OCI-LY1 (cell line): Measurements from ENCODE around the gene TCERG1L.

Experiments
- H2AFZ ChIP-seq: fragments of 200-600 bp; sonication (generic), shearing (Covaris generic); 2 replicates; pipeline ENCODE4 v1.6.0; 2014; ENCODE audit warnings: antibody characterized with exemption, mild to moderate bottlenecking, low read length
- H3F3A ChIP-seq: fragments of 200-600 bp; sonication (generic), shearing (Covaris generic); 2 replicates; pipeline ENCODE4 v1.6.0; 2014; ENCODE audit warnings: mild to moderate bottlenecking, antibody characterized with exemption, low read length, moderate library complexity; ENCODE audit not compliant: insufficient read depth
- H3K27ac ChIP-seq: fragments of 200-600 bp; sonication (generic); 2 replicates; pipeline ENCODE4 v1.5.1; 2014; ENCODE audit warnings: low read length, mixed run types, mild to moderate bottlenecking, low read depth; ENCODE audit not compliant: poor library complexity, severe bottlenecking
- H3K27me3 ChIP-seq: fragments of 200-600 bp; sonication (generic); 2 replicates; pipeline ENCODE4 v1.6.0; 2014; ENCODE audit warnings: antibody characterized with exemption, mild to moderate bottlenecking, low read length, moderate library complexity; ENCODE audit not compliant: insufficient read depth
- H3K36me3 ChIP-seq: fragments of 200-600 bp; sonication (generic); 2 replicates; pipeline ENCODE4 v1.6.1; 2014; ENCODE audit warnings: mild to moderate bottlenecking, antibody characterized with exemption, low read length, moderate library complexity, mixed read lengths; ENCODE audit not compliant: insufficient read depth
- H3K4me1 ChIP-seq: fragments of 200-600 bp; sonication (generic); 2 replicates; pipeline ENCODE4 v1.5.1; 2014; ENCODE audit warnings: mild to moderate bottlenecking, low read length, moderate library complexity; ENCODE audit not compliant: insufficient read depth, severe bottlenecking
- H3K4me2 ChIP-seq: fragments of 200-600 bp; sonication (generic), shearing (Covaris generic); 2 replicates; pipeline ENCODE4 v1.6.1; 2014; ENCODE audit warnings: low read length
- H3K4me3 ChIP-seq: fragments of 200-600 bp; sonication (generic); 2 replicates; pipeline ENCODE4 v1.5.1; 2014; ENCODE audit warnings: low read length, low read depth, mild to moderate bottlenecking, mixed read lengths; ENCODE audit not compliant: poor library complexity, severe bottlenecking
- H3K79me2 ChIP-seq: fragments of 200-600 bp; shearing (Covaris generic); 2 replicates; pipeline ENCODE4 v1.6.1; 2016; ENCODE audit warnings: mixed run types, low read length, mixed read lengths; ENCODE audit not compliant: insufficient read depth
- H3K9ac ChIP-seq: fragments of 200-600 bp; sonication (generic), shearing (Covaris generic); 2 replicates; pipeline ENCODE4 v1.6.1; 2014; ENCODE audit warnings: mild to moderate bottlenecking, low read length, mixed read lengths
- H3K9me2 ChIP-seq: fragments of 200-600 bp; sonication (generic), shearing (Covaris generic); 2 replicates; pipeline ENCODE4 v1.6.1; 2014; ENCODE audit warnings: low read depth, mild to moderate bottlenecking, low read length, mixed read lengths
- H3K9me3 ChIP-seq: fragments of 200-600 bp; shearing (Covaris generic); 2 replicates; pipeline ENCODE4 v1.6.1; 2014; ENCODE audit warnings: low read length, mixed read lengths
- H4K20me1 ChIP-seq: fragments of 200-600 bp; sonication (generic), shearing (Covaris generic); 2 replicates; pipeline ENCODE4 v1.6.0; 2016; ENCODE audit warnings: mild to moderate bottlenecking, low read length; ENCODE audit not compliant: insufficient read depth
- EZH2 ChIP-seq: fragments of 200-600 bp; sonication (generic), shearing (Covaris generic); IDR thresholded peaks from 2 replicates; pipeline ENCODE4 v1.8.0; 2017; ENCODE audit warnings: borderline replicate concordance, mixed run types, mild to moderate bottlenecking, antibody characterized with exemption, low read length, moderate library complexity, mixed read lengths
- TF ChIP-seq, protein P1 (sequence below): fragments of 200-600 bp; sonication (generic), shearing (Covaris generic); IDR thresholded peaks from 2 replicates; pipeline ENCODE4 v1.5.1; 2017; ENCODE audit warnings: mild to moderate bottlenecking, antibody characterized with exemption, low read length, moderate library complexity, mixed read lengths

TCERG1L gene

DNA sequence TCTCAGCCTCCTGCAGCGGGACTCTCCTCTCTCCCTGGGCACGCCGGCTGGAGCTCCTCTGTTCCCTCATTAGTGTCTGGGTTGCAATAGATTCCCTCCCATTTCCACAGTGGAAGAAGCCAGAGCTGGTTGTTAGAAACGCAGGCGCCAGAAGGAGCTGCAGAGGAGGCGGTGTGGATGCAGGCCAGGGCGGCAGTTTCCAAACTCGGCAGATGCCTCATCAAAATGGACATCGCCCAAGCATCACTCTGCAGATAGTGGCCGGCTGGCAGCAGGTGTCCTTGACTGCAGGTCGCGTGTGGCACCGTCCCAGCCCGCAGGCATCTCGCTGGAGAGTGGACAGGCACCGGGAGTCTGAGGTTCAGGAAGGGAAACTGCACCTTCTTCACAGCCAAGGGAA, 201.8 kb downstream of the TCERG1L start:
- no peaks in the 10 kb centered on the region for H3K27me3 ChIP-seq
- no peaks in the 10 kb centered on the region for H4K20me1 ChIP-seq
- H3K4me3 ChIP-seq: no peak overlapping the region
- no peak overlapping the region for H3K9ac ChIP-seq
- no peaks in the 10 kb centered on the region for H3K79me2 ChIP-seq
- H3K36me3 ChIP-seq: no peaks in the 10 kb centered on the region
- no peak overlapping the region for H3K27ac ChIP-seq
- H2AFZ ChIP-seq: no peak overlapping the region
- no peaks in the 10 kb centered on the region for H3K4me1 ChIP-seq
- TF ChIP-seq, protein P1, sequence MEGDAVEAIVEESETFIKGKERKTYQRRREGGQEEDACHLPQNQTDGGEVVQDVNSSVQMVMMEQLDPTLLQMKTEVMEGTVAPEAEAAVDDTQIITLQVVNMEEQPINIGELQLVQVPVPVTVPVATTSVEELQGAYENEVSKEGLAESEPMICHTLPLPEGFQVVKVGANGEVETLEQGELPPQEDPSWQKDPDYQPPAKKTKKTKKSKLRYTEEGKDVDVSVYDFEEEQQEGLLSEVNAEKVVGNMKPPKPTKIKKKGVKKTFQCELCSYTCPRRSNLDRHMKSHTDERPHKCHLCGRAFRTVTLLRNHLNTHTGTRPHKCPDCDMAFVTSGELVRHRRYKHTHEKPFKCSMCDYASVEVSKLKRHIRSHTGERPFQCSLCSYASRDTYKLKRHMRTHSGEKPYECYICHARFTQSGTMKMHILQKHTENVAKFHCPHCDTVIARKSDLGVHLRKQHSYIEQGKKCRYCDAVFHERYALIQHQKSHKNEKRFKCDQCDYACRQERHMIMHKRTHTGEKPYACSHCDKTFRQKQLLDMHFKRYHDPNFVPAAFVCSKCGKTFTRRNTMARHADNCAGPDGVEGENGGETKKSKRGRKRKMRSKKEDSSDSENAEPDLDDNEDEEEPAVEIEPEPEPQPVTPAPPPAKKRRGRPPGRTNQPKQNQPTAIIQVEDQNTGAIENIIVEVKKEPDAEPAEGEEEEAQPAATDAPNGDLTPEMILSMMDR: no peak
- no peak for TF ChIP-seq EZH2
- H3K9me2 ChIP-seq: no peaks in the 10 kb centered on the region
- H3F3A ChIP-seq: no peaks in the 10 kb centered on the region
- H3K4me2 ChIP-seq: no peak overlapping the region
- H3K9me3 ChIP-seq: no peaks in the 10 kb centered on the region

DNA sequence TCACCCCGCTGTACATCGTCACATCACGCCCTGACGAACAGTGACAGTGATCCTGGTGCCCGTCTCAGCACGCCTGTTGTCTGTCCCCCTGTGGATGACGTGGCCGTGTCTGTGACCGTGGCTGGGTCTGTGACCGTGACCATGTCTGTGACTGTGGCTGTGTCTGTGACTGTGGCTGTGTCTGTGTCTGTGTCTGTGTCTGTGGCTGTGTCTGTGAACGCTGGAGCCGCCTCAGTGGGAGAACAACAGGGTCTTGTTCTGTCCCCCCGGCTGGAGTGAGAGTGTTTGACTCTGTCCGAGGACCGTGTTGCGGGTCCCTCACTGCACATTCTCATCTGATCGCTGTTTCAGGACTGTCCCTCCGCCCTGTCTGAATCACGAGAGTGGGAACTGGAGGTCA, 202.2 kb downstream of the TCERG1L start:
- no peaks in the 10 kb centered on the region for H3F3A ChIP-seq
- H3K27me3 ChIP-seq: no peaks in the 10 kb centered on the region
- H4K20me1 ChIP-seq: no peaks in the 10 kb centered on the region
- H3K4me1 ChIP-seq: no peaks in the 10 kb centered on the region
- H3K9ac ChIP-seq: no peak overlapping the region
- no peak overlapping the region for H3K4me2 ChIP-seq
- H3K9me3 ChIP-seq: no peaks in the 10 kb centered on the region
- H3K79me2 ChIP-seq: no peaks in the 10 kb centered on the region
- H3K9me2 ChIP-seq: no peaks in the 10 kb centered on the region
- no peak overlapping the region for H2AFZ ChIP-seq
- no peaks in the 10 kb centered on the region for H3K36me3 ChIP-seq
- no peak overlapping the region for H3K27ac ChIP-seq
- H3K4me3 ChIP-seq: no peak overlapping the region
- no peak for TF ChIP-seq EZH2
- TF ChIP-seq, protein P1: no peak

DNA sequence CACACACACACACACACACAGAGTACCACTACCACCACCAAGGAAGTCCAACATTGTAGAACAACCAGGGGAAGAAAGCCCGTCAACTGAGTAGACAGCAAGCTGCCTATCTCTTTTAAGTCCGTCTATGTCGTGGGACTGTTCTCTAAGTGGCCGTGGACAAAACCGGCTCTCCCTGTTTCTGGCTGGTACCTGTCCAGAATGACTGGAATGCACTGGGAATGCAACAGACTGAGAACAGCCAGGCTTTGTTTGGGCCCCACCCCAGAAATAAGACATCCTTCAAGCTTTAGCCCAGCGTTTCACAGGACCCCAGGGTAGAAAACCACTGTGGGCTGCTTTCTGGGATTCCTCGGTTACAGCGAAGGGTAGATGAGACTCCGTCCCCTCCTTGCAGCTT, 203.6 kb downstream of the TCERG1L start:
- Histone ChIP-seq H3K4me3 (no peak overlapping the region), H3K9me3 (no peaks in the 10 kb centered on the region), H3K9ac (no peak overlapping the region), H3K9me2 (no peaks in the 10 kb centered on the region), H3F3A (no peaks in the 10 kb centered on the region), H3K4me2 (no peak overlapping the region), H3K4me1 (no peaks in the 10 kb centered on the region), H3K27me3 (no peaks in the 10 kb centered on the region), H3K79me2 (no peaks in the 10 kb centered on the region), H4K20me1 (no peaks in the 10 kb centered on the region), H3K36me3 (no peaks in the 10 kb centered on the region), H3K27ac (no peak overlapping the region), H2AFZ (no peak overlapping the region)
- TF ChIP-seq, protein P1: no peak
- TF ChIP-seq EZH2: no peak
